Karpas-422 (cell line): ENCODE measurements around the gene UBA6. TPM values are rescaled to one million over a fixed set of nuclear protein-coding genes. Genes with fewer than 3 reads are reported as not detected.

Experiments
- DNase-seq: peaks from one replicate; pipeline ENCODE4 v3.0.0-alpha.2; 2015
- H2AFZ ChIP-seq: fragments of 200-600 bp; sonication (generic); 2 replicates; pipeline ENCODE4 v1.6.1; 2014; ENCODE audit warnings: antibody characterized with exemption, low read length, mixed read lengths
- H3K27ac ChIP-seq: fragments of 200-600 bp; sonication (generic); 2 replicates; pipeline ENCODE4 v1.5.1; 2014; ENCODE audit warnings: mild to moderate bottlenecking, low read length, moderate library complexity
- H3K27me3 ChIP-seq: fragments of 200-600 bp; sonication (generic); 2 replicates; pipeline ENCODE4 v1.6.1; 2014; ENCODE audit warnings: low read length, mixed read lengths
- H3K36me3 ChIP-seq: fragments of 200-600 bp; sonication (generic); 2 replicates; pipeline ENCODE4 v1.6.1; 2014; ENCODE audit warnings: low read length, mixed read lengths; ENCODE audit not compliant: insufficient read depth
- H3K4me1 ChIP-seq: fragments of 200-600 bp; sonication (generic); 2 replicates; pipeline ENCODE4 v1.6.1; 2014; ENCODE audit warnings: mild to moderate bottlenecking, low read length, mixed read lengths
- H3K4me2 ChIP-seq: fragments of 200-600 bp; sonication (generic); 2 replicates; pipeline ENCODE4 v1.6.1; 2014; ENCODE audit warnings: low read length, low read depth, mild to moderate bottlenecking; ENCODE audit not compliant: poor library complexity, severe bottlenecking
- H3K4me3 ChIP-seq: fragments of 200-600 bp; sonication (generic); 2 replicates; pipeline ENCODE4 v1.5.1; 2014; ENCODE audit warnings: mild to moderate bottlenecking, antibody characterized with exemption, low read length, mixed read lengths
- H3K79me2 ChIP-seq: fragments of 200-600 bp; sonication (generic); 2 replicates; pipeline ENCODE4 v1.6.1; 2014; ENCODE audit warnings: mild to moderate bottlenecking, low read length, mixed read lengths
- H3K9ac ChIP-seq: fragments of 200-600 bp; sonication (generic); 2 replicates; pipeline ENCODE4 v1.6.0; 2014; ENCODE audit warnings: low read length
- H3K9me2 ChIP-seq: fragments of 200-600 bp; sonication (generic), shearing (Covaris generic); replicated peaks from 2 replicates; pipeline ENCODE4 v1.6.0; 2014; ENCODE audit warnings: mild to moderate bottlenecking, low read length, moderate library complexity; ENCODE audit not compliant: insufficient read depth
- H3K9me3 ChIP-seq: fragments of 300-700, 200-600 bp; sonication (generic); 2 replicates; pipeline ENCODE4 v1.6.1; 2014; ENCODE audit warnings: low read length, mixed read lengths
- H4K20me1 ChIP-seq: fragments of 200-600 bp; sonication (generic); 2 replicates; pipeline ENCODE4 v1.6.1; 2014; ENCODE audit warnings: mild to moderate bottlenecking, antibody characterized with exemption, low read length, low read depth; ENCODE audit not compliant: insufficient read depth
- total RNA-seq: library from RNA; depleted of rRNA; stranded (reverse); fragments of >200 nt; shearing (Covaris generic); gene quantifications from 2 replicates; pipeline ENCODE4 v1.2.3, GENCODE V29; 2014; ENCODE audit warnings: low replicate concordance

The UBA6 gene
- total RNA-seq, 1 experiment from 2014 or later, result 77.9 TPM

- H2AFZ ChIP-seq, result no peak overlapping the region
- H3K9ac ChIP-seq, result no peak overlapping the region
- no peak overlapping the region for H3K4me2 ChIP-seq
- DNase-seq, result no peak
- H3K27ac ChIP-seq, result no peak overlapping the region
- H3K9me3 ChIP-seq, result no peaks in the 10 kb centered on the region
- no peaks in the 10 kb centered on the region for H3K27me3 ChIP-seq
- no peaks in the 10 kb centered on the region for H3K4me1 ChIP-seq
- no peaks in the 10 kb centered on the region for H3K79me2 ChIP-seq
- no peaks in the 10 kb centered on the region for H4K20me1 ChIP-seq
- no peaks in the 10 kb centered on the region for H3K9me2 ChIP-seq
- peaks cover 73% of the 10 kb centered on the region for H3K36me3 ChIP-seq
- no peak overlapping the region for H3K4me3 ChIP-seq
Measured at GRCh38 chr4:67635331-67635730, 65.6 kb downstream of the UBA6 start.

GRCh38 chr4:67634741-67635140 is 66.2 kb downstream of the UBA6 start:
- Histone ChIP-seq H3K9ac (no peak overlapping the region), H3K27ac (no peak overlapping the region), H3K4me1 (no peaks in the 10 kb centered on the region), H3K27me3 (no peaks in the 10 kb centered on the region), H4K20me1 (no peaks in the 10 kb centered on the region), H3K9me2 (no peaks in the 10 kb centered on the region), H3K9me3 (no peaks in the 10 kb centered on the region), H2AFZ (no peak overlapping the region), H3K79me2 (no peaks in the 10 kb centered on the region), H3K36me3 (peaks cover 73% of the 10 kb centered on the region), H3K4me2 (no peak overlapping the region), H3K4me3 (no peak overlapping the region)
- no peak for DNase-seq

GRCh38 chr4:67632492-67632891 is 68.5 kb downstream of the UBA6 start:
- Histone ChIP-seq H3K79me2 (no peaks in the 10 kb centered on the region), H3K4me1 (no peaks in the 10 kb centered on the region), H3K9me3 (no peaks in the 10 kb centered on the region), H4K20me1 (no peaks in the 10 kb centered on the region), H3K27me3 (no peaks in the 10 kb centered on the region), H3K9ac (no peak overlapping the region), H3K9me2 (no peaks in the 10 kb centered on the region), H3K4me2 (no peak overlapping the region), H2AFZ (no peak overlapping the region), H3K4me3 (no peak overlapping the region), H3K27ac (no peak overlapping the region), H3K36me3 (peaks cover 76% of the 10 kb centered on the region)
- no peak for DNase-seq

DNA sequence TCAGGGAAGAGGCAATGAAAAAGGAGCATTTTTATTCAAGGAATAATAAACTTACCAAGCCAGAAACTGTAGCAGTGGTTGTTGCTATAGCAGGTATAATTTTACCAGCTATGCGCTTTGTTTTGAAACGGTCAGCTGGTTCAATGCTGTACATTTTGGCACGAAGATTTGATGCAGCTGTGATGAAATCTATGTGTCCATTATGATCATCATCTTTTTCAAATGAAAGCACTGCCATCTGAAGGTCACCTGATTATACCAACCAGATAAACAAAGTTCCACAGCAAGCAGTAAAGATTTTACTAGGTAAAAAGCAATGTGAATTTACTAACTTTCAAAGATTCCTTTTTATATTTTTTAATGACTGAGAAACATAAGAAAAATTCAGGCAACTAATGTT is 76.0 kb downstream of the UBA6 start:
- Histone ChIP-seq H3K9me3 (no peaks in the 10 kb centered on the region), H3K27ac (no peak overlapping the region), H3K79me2 (no peaks in the 10 kb centered on the region), H3K9me2 (no peaks in the 10 kb centered on the region), H4K20me1 (no peaks in the 10 kb centered on the region), H3K4me1 (no peaks in the 10 kb centered on the region), H3K27me3 (no peaks in the 10 kb centered on the region), H3K4me2 (no peak overlapping the region), H2AFZ (no peak overlapping the region), H3K36me3 (peaks cover 80% of the 10 kb centered on the region), H3K9ac (no peak overlapping the region), H3K4me3 (no peak overlapping the region)
- no peak for DNase-seq

- Histone ChIP-seq H3K4me2 (no peak overlapping the region), H3K27me3 (no peaks in the 10 kb centered on the region), H3K4me1 (peaks cover 12% of the 10 kb centered on the region), H3K9ac (no peak overlapping the region), H3K9me2 (no peaks in the 10 kb centered on the region), H3K36me3 (peaks cover 58% of the 10 kb centered on the region), H3K9me3 (no peaks in the 10 kb centered on the region), H4K20me1 (no peaks in the 10 kb centered on the region), H3K79me2 (no peaks in the 10 kb centered on the region), H3K27ac (no peak overlapping the region), H3K4me3 (no peak overlapping the region), H2AFZ (no peak overlapping the region)
- DNase-seq, result no peak
Measured at GRCh38 chr4:67616478-67616877, 84.5 kb downstream of the UBA6 start.

GRCh38 chr4:67615119-67615518 is 85.8 kb downstream of the UBA6 start:
- no peak overlapping the region for H3K27ac ChIP-seq
- DNase-seq, result no peak
- peaks cover 51% of the 10 kb centered on the region for H3K36me3 ChIP-seq
- H3K9ac ChIP-seq, result no peak overlapping the region
- no peak overlapping the region for H3K4me3 ChIP-seq
- no peak overlapping the region for H3K4me2 ChIP-seq
- peaks cover 12% of the 10 kb centered on the region for H3K4me1 ChIP-seq
- H4K20me1 ChIP-seq, result no peaks in the 10 kb centered on the region
- no peaks in the 10 kb centered on the region for H3K79me2 ChIP-seq
- no peaks in the 10 kb centered on the region for H3K9me2 ChIP-seq
- H2AFZ ChIP-seq, result no peak overlapping the region
- H3K27me3 ChIP-seq, result no peaks in the 10 kb centered on the region
- no peaks in the 10 kb centered on the region for H3K9me3 ChIP-seq

DNA sequence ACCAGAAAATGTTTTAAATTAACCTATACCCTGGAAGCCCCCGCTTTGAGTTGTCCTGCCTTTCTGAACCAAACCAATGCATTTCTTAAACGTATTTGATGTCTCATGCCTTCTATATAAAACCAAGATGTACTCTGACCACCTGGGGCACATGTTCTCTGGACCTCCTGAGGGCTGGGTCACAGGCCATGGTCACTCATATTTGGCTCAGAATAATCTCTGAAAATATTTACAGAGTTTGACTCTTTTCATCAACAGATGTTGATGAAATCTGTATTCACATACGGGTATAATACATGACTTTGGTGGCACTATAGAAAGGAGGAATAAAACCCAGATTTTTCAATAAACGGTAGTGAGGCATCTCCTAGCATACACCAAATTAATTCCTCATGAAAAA is 86.8 kb downstream of the UBA6 start:
- peaks cover 60% of the 10 kb centered on the region for H3K36me3 ChIP-seq
- no peak overlapping the region for H3K27ac ChIP-seq

GRCh38 chr4:67608027-67608426 is 92.9 kb downstream of the UBA6 start:
- peaks cover 66% of the 10 kb centered on the region for H3K36me3 ChIP-seq
- H3K4me1 ChIP-seq, result peaks cover 2% of the 10 kb centered on the region
- H3K27ac ChIP-seq, result no peak overlapping the region
- H4K20me1 ChIP-seq, result no peaks in the 10 kb centered on the region
- no peak overlapping the region for H2AFZ ChIP-seq
- H3K4me3 ChIP-seq, result no peak overlapping the region
- no peak for DNase-seq
- 0 out of 2 replicates have a peak, but pooled peaks cover under 1% of the 10 kb centered on the region for H3K79me2 ChIP-seq
- H3K4me2 ChIP-seq, result no peak overlapping the region
- no peak overlapping the region for H3K9ac ChIP-seq
- no peaks in the 10 kb centered on the region for H3K9me3 ChIP-seq
- H3K9me2 ChIP-seq, result no peaks in the 10 kb centered on the region
- H3K27me3 ChIP-seq, result no peaks in the 10 kb centered on the region

More for the DNA sequence above, 86.8 kb downstream of the UBA6 start:
- no peaks in the 10 kb centered on the region for H4K20me1 ChIP-seq
- H3K9me3 ChIP-seq, result no peaks in the 10 kb centered on the region
- H3K4me3 ChIP-seq, result no peak overlapping the region
- no peaks in the 10 kb centered on the region for H3K79me2 ChIP-seq
- no peak overlapping the region for H3K9ac ChIP-seq
- DNase-seq, result no peak
- no peaks in the 10 kb centered on the region for H3K27me3 ChIP-seq
- no peaks in the 10 kb centered on the region for H3K9me2 ChIP-seq
- no peak overlapping the region for H2AFZ ChIP-seq
- no peak overlapping the region for H3K4me2 ChIP-seq
- peaks cover 12% of the 10 kb centered on the region for H3K4me1 ChIP-seq

GRCh38 chr4:67604749-67605148 is 96.2 kb downstream of the UBA6 start:
- Histone ChIP-seq H3K27ac (no peak overlapping the region), H4K20me1 (no peaks in the 10 kb centered on the region), H3K4me2 (no peak overlapping the region), H3K9me3 (no peaks in the 10 kb centered on the region), H2AFZ (no peak overlapping the region), H3K4me1 (no peaks in the 10 kb centered on the region), H3K79me2 (peaks cover 26% of the 10 kb centered on the region), H3K36me3 (peaks cover 83% of the 10 kb centered on the region), H3K27me3 (no peaks in the 10 kb centered on the region), H3K9ac (no peak overlapping the region), H3K9me2 (no peaks in the 10 kb centered on the region), H3K4me3 (no peak overlapping the region)
- no peak for DNase-seq
